Measurements from ENCODE around the gene FCHO2.
"Not testable (repeated sequence)": the region's sequence is repeated elsewhere in the genome, so short reads cannot be mapped to it uniquely, and the experiment has no call there.

The FCHO2 gene

DNA sequence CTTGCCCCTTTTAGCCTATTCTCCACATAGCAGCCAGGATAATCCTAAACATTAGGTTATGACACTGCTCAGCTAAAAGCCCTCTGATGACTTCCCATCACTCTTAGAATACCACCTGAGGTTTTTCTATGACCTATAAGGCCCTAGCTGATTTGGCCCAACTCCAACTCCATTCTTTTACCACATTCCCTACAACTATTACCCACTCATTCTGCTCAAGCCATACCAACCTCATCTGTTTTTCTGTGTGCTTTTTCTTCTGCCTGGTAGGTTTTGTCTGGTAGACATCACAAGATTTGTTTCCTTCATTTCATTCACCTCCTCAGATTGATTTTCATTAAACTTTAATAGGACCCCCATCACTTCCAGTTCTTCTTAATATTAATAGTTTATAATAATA, 12.5 kb upstream of the FCHO2 start:
- Mint-ChIP-seq H3K36me3 (no peaks in the 10 kb centered on the region), H3K4me1 (no peaks in the 10 kb centered on the region), H3K9me3 (no peaks in the 10 kb centered on the region), H3K27ac (no peak overlapping the region), H3K27me3 (peaks cover 8% of the 10 kb centered on the region), H3K4me3 (no peak overlapping the region)
- no peak for DNase-seq
- CTCF ChIA-PET = no interaction called here

DNA sequence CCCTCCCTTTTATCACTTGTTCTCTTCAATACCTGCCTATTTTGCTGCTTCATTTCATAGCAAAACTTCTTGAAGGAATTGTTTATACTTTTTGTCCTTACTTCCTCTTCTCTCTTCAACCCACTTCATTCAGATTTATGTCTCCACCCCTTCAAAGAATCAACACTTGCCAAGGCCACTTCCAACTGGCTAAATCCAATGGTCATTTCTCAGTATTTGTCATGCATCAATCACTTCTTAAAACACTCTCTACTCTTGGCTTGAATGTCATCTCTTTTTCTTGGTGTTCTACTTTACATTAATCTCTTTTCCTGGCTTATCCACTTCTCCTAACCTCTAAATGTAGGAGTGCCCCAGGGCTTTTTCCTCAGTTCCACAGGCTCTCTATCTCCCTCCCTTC, 8.3 kb upstream of the FCHO2 start:
- CTCF ChIA-PET = no interaction called here
- Mint-ChIP-seq H3K27ac (no peak overlapping the region), H3K36me3 (no peaks in the 10 kb centered on the region), H3K9me3 (no peaks in the 10 kb centered on the region), H3K27me3 (peaks cover 13% of the 10 kb centered on the region), H3K4me3 (no peak overlapping the region), H3K4me1 (no peaks in the 10 kb centered on the region)
- DNase-seq = no peak

DNA sequence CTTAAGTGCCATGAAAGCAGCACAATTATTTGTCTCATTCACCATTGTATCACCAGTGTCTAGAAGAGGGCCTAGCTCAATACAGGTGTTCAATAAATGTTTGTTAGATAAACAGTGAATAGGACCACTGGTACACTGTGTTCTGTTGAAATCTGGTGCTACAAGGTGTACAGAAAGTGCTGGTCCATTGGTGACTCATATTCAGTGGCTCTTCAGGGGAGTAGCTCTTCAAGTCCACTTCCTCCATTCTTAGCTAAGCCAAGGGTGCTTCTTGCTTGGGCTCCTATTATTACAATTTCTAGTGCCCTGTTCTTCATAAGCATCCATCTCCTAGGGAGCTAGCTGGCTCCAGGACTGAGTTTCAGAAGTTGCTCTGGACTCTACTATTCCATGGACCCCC, 6.4 kb upstream of the FCHO2 start:
- CTCF ChIA-PET = no interaction called here
- Mint-ChIP-seq H3K4me1 (no peaks in the 10 kb centered on the region), H3K36me3 (no peaks in the 10 kb centered on the region), H3K9me3 (no peaks in the 10 kb centered on the region), H3K4me3 (no peak overlapping the region), H3K27ac (no peak overlapping the region), H3K27me3 (peaks cover 24% of the 10 kb centered on the region)
- no peak for DNase-seq

DNA sequence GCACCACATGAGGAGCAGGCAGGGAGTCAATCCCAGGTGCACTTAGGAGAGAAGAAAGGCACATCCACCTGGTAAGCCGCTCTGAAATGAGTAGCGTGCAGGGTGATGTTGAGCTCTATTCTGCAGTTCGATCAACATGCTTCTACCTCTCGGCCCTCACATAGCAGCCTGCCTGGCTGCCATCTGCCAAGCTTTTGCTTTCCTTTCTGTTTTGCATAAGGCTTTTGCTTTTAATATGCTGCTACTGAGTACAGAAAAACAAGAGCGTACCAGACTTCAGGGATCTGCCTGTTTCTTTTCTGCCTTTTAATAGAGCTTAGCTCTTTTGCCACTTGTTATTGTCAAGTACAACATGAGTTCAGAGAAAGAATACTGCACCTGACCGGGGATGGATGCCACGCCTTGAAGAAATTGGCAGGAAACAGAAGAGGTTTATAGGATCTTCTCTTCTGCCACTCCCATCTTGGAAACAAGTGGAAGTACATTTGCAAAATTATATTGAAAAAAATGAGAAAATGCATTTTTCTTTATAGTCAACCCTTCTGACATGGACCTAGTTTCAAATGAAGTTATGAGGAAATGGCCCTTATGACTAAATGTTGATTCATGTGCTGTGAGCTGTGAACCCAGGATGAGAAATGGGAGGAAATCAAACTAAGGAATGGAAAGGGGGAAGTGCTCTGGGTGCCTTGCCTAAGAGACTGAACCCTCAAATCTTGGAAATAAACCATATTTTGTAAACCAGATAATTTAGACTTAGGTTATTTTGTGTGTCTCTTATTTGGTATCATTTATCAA, 4.0 kb upstream of the FCHO2 start:
- Mint-ChIP-seq H3K27me3 (peaks cover 42% of the 10 kb centered on the region), H3K27ac (no peak overlapping the region), H3K36me3 (no peaks in the 10 kb centered on the region), H3K4me3 (no peak overlapping the region), H3K9me3 (no peaks in the 10 kb centered on the region), H3K4me1 (peaks cover 16% of the 10 kb centered on the region)
- CTCF ChIA-PET = interaction anchor here (0.8 kb wide), 1 partner anchor 125 kb away, joined by 3 read pairs; no protein-coding TSS in a partner anchor
- no peak for DNase-seq

DNA sequence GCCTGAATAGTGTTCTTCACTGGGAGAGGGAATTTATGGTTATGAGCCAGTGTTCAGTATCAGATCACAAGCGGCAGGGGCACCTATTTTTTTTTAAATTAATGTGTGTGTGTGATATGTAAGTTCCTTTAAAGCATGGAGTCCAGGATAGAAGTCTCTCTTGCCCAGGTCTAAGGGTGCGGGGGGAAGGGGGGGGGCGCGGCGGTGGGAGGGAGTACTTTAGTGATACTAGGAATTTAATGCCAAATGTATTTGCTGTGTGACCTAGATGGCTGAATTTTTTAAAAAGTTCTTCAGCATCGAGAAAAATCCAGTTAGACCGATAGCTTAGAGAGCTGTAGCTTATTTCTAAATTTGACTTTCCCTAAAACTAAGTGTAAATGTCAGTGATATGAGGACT, 1.5 kb upstream of the FCHO2 start:
- no peak overlapping the region for H3K27ac Mint-ChIP-seq
- H3K27me3 Mint-ChIP-seq = peaks cover 54% of the 10 kb centered on the region
- H3K4me3 Mint-ChIP-seq = peak overlapping the region; percentile 85
- H3K9me3 Mint-ChIP-seq = no peaks in the 10 kb centered on the region
- CTCF ChIA-PET = no interaction called here
- H3K36me3 Mint-ChIP-seq = no peaks in the 10 kb centered on the region
- H3K4me1 Mint-ChIP-seq = peaks cover 16% of the 10 kb centered on the region
- no peak for DNase-seq

DNA sequence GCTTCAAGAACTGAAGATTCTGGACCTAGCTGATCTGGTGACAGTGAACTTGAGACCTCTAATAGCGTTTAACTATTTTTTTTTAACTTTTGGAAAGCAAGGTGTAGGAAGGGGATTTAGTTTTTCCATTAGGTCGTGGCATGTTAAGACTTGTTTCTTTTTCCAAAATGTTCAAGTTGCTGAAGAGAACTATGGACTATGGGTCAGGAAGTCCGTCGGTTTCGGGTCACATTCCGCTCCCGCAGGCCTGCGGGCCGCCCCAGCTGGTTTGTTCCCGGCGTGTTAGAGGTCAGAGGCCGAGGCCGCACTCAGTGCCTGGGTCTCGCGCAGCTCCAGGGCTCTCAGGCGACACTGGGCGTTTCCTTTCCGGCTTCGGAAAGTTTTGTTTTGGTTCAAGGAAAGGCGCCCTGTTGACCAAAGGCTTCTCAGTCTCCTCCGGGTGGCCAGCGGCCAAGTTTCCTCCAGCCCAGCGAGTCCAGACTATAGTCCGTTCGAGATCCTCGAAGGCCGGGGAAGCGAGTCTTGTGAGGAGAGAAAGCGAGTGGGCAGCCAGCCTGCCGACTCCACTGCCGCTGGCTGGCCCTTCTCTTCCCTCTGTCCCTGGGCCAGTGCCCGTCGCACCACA, 586 bp upstream of the FCHO2 start:
- Mint-ChIP-seq H3K4me1 (peaks cover 16% of the 10 kb centered on the region), H3K27me3 (peaks cover 62% of the 10 kb centered on the region), H3K36me3 (no peaks in the 10 kb centered on the region), H3K4me3 (peak overlapping the region; percentile 85), H3K27ac (peak overlapping the region; percentile 16), H3K9me3 (no peaks in the 10 kb centered on the region)
- peak; percentile 33 for DNase-seq
- CTCF ChIA-PET = interaction anchor here (1.1 to 1.3 kb wide), 3 partner anchors 248 to 344 kb away, joined by 3 read pairs; no protein-coding TSS in a partner anchor

DNA sequence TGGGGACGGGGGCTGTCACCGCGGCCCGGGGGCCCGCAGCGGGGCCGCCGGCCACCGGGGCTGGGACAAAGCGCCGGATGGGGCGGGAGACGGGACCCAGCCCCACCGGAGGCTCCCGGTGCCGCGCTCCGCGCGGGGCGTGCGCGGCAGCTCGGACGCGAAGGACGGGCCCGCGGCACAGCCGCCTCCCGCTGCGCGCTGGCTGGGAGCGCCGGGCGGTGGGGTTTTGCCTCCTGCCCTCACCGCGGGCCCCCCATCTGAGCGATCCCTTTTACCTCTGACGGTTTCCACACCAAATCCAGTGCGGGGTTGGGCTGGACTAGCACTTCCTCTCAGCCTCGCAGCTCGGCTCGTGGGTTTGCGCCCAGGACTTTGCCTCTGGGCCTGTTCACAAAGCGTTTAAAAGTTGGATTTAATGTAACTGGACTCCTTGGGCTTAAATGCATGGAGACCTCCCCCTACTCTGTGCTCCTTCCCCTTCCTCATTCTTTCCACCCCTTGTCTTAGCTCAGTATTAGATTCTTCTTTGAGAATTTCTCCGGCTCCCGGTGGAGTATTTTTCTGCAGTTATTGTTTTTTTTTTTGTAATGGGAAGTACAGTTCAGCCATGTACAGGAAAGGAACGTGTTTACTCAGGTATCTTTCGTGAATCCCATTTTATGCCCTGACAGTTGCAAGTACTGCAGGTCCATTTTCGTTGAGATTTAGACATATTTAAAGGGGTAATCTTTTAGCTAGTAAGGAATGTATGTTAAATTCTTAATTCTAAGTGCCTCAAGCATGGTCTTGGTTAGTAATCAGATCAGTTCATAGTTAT, 691 bp downstream of the FCHO2 start:
- H3K27me3 Mint-ChIP-seq = peaks cover 60% of the 10 kb centered on the region
- H3K9me3 Mint-ChIP-seq = no peaks in the 10 kb centered on the region
- H3K4me1 Mint-ChIP-seq = peaks cover 16% of the 10 kb centered on the region
- peak overlapping the region; percentile 22 for H3K27ac Mint-ChIP-seq
- peak overlapping the region; percentile 69 for H3K4me3 Mint-ChIP-seq
- no peaks in the 10 kb centered on the region for H3K36me3 Mint-ChIP-seq
- CTCF ChIA-PET = interaction anchor here (1.0 to 1.3 kb wide), 3 partner anchors 245 to 345 kb away, joined by 3 read pairs; no protein-coding TSS in a partner anchor
- peak; percentile 43 for DNase-seq

DNA sequence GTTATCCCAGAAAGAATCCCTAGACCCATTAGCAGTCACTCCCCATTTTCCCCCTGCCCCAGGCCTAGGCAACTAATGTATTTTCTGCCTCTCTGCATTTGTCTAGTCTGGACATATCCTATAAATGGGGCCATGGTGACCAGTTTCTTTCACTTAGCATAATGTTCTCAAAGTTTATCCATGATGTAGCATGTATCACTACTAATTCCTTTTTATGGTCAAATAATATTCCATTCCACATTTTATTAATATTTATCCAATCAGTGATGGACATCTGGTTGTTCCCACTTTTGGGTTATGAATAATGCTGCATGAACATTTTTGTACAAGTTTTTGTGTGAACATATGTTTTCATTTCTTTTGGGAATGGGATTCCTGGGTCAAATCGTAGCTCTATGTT, 1.5 kb downstream of the FCHO2 start:
- CTCF ChIA-PET = interaction anchor here (1.2 kb wide), 1 partner anchor 246 kb away, joined by 3 read pairs; no protein-coding TSS in a partner anchor
- Mint-ChIP-seq H3K27me3 (peaks cover 54% of the 10 kb centered on the region), H3K36me3 (no peaks in the 10 kb centered on the region), H3K4me1 (peaks cover 16% of the 10 kb centered on the region), H3K27ac (no peak overlapping the region), H3K9me3 (no peaks in the 10 kb centered on the region), H3K4me3 (peak overlapping the region; percentile 25)
- DNase-seq = no peak

DNA sequence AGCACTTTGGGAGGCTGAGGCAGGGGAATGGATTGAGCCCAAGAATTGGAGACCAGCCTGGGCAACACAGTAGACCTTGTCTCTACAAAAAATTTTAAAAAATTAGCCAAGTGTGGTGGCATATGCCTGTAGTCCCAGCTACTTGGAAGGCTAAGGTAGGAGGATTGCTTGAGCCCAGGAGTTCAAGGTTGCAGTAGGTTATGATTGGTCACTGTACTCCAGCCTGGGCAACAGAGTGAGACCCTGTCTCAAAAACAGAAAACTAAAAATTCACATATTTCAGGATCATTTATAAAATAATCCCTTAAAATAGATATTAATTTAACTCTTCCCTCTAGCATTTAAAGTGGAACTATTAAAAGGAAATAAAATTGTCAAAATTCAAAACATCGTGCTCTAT, 3.4 kb downstream of the FCHO2 start:
- no peak for DNase-seq
- Mint-ChIP-seq H3K9me3 (no peaks in the 10 kb centered on the region), H3K27ac (no peak overlapping the region), H3K4me3 (no peak overlapping the region), H3K4me1 (peaks cover 16% of the 10 kb centered on the region), H3K27me3 (peaks cover 44% of the 10 kb centered on the region), H3K36me3 (no peaks in the 10 kb centered on the region)
- CTCF ChIA-PET = interaction anchor here (0.8 kb wide), 1 partner anchor 212 kb away, joined by 3 read pairs; no protein-coding TSS in a partner anchor

DNA sequence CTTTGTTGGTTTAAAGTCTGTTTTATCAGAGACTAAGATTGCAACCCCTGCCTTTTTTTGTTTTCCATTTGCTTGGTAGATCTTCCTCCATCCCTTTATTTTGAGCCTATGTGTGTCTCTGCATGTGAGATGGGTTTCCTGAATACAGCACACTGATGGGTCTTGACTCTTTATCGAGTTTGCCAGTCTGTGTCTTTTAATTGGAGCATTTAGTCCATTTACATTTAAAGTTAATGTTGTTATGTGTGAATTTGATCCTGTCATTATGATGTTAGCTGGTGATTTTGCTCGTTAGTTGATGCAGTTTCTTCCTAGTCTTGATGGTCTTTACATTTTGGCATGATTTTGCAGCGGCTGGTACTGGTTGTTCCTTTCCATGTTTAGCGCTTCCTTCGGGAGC, 18.6 kb downstream of the FCHO2 start:
- H3K27ac Mint-ChIP-seq, H3K4me3 Mint-ChIP-seq, H3K9me3 Mint-ChIP-seq, CTCF ChIA-PET, DNase-seq, H3K4me1 Mint-ChIP-seq, H3K36me3 Mint-ChIP-seq, H3K27me3 Mint-ChIP-seq: not testable (repeated sequence)

DNA sequence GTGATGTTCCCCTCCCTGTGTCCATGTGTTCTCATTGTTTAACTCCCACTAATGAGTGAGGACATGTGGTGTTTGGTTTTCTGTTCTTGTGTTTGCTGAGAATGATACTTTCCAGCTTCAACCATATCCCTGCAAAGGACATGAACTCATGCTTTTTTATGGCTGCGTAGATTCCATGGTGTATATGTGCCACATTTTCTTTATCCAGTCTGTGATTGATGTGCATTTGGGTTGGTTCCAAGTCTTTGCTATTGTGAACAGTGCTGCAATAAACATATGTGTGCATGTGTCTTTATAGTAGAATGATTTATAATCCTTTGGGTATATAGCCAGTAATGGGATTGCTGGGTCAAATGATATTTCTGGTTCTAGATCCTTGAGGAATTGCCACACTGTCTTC, 21.0 kb downstream of the FCHO2 start:
- CTCF ChIA-PET, H3K27ac Mint-ChIP-seq, H3K4me1 Mint-ChIP-seq: not testable (repeated sequence)

DNA sequence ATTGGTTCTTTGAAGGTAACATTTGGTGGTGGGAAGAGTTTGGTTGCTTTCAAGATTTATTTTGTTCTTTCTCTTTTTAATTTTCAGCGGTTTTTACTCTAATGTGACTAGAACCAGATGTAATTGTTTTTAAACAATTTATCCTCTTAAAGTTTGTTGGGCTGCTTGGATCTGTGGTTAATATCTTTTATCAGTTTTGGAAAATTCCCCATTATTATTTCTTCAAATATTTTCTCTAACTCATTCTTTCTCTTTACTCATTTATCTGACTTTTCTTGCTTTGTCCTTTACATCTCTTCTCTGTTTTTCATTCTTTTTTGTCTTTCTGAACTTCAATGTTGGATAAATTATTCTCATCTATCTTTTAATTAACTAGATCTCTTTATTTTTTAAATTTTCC, 29.9 kb downstream of the FCHO2 start:
- CTCF ChIA-PET = no interaction called here
- H3K4me1 Mint-ChIP-seq = peaks cover 2% of the 10 kb centered on the region
- H3K4me3 Mint-ChIP-seq = no peak overlapping the region
- DNase-seq = no peak
- H3K27ac Mint-ChIP-seq = no peak overlapping the region
- no peaks in the 10 kb centered on the region for H3K9me3 Mint-ChIP-seq
- no peaks in the 10 kb centered on the region for H3K36me3 Mint-ChIP-seq
- peaks cover 8% of the 10 kb centered on the region for H3K27me3 Mint-ChIP-seq

More for the DNA sequence above, 21.0 kb downstream of the FCHO2 start:
- H3K27me3 Mint-ChIP-seq, H3K4me3 Mint-ChIP-seq, H3K9me3 Mint-ChIP-seq, DNase-seq, H3K36me3 Mint-ChIP-seq: not testable (repeated sequence)

DNA sequence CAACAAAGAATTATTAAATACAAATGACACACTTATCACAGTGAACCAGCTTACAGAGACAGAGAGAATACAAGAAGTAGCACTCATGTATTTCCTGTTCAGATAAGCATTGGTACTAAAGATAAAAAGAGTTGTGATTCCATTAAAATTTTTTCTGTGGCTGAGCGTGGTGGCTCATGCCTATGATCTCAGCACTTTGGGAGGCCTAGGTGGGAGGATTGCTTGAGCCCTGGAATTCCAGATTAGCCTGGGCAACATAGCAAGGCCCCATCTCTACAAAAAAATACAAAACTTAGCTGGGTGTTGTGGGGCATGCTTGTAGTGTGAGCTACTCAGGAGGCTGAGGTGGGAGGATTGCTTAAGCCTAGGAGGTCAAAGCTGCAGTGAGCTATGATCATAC, 32.9 kb downstream of the FCHO2 start:
- no peak for DNase-seq
- CTCF ChIA-PET = no interaction called here
- peaks cover 20% of the 10 kb centered on the region for H3K27me3 Mint-ChIP-seq
- no peak overlapping the region for H3K27ac Mint-ChIP-seq
- peaks cover 4% of the 10 kb centered on the region for H3K4me1 Mint-ChIP-seq
- H3K4me3 Mint-ChIP-seq = no peak overlapping the region
- no peaks in the 10 kb centered on the region for H3K9me3 Mint-ChIP-seq
- no peaks in the 10 kb centered on the region for H3K36me3 Mint-ChIP-seq

DNA sequence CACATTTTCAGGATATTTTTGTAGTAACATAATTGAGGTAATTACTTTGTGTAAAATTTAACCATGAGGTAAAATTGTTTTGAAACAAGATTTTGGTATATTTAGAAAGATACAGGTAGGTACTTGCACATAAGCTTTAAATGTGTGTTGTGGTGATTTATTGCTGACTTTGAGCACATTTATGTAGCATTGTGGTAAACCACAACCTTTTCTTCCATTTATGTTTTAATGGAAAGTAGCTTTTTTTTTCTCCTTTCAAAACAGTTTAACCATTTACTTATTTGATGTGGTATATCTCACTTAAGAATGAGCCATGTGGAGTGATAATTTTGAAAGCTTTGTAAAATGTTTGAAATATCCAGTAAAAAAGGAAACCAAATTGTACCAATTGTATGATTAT, 35.6 kb downstream of the FCHO2 start:
- peaks cover 4% of the 10 kb centered on the region for H3K4me1 Mint-ChIP-seq
- no peak for DNase-seq
- H3K36me3 Mint-ChIP-seq = no peaks in the 10 kb centered on the region
- no peak overlapping the region for H3K27ac Mint-ChIP-seq
- H3K9me3 Mint-ChIP-seq = no peaks in the 10 kb centered on the region
- CTCF ChIA-PET = no interaction called here
- H3K4me3 Mint-ChIP-seq = no peak overlapping the region
- H3K27me3 Mint-ChIP-seq = peaks cover 11% of the 10 kb centered on the region
